ENCODE measurements around the gene PSMC4.

- TF ChIP-seq, protein P1, sequence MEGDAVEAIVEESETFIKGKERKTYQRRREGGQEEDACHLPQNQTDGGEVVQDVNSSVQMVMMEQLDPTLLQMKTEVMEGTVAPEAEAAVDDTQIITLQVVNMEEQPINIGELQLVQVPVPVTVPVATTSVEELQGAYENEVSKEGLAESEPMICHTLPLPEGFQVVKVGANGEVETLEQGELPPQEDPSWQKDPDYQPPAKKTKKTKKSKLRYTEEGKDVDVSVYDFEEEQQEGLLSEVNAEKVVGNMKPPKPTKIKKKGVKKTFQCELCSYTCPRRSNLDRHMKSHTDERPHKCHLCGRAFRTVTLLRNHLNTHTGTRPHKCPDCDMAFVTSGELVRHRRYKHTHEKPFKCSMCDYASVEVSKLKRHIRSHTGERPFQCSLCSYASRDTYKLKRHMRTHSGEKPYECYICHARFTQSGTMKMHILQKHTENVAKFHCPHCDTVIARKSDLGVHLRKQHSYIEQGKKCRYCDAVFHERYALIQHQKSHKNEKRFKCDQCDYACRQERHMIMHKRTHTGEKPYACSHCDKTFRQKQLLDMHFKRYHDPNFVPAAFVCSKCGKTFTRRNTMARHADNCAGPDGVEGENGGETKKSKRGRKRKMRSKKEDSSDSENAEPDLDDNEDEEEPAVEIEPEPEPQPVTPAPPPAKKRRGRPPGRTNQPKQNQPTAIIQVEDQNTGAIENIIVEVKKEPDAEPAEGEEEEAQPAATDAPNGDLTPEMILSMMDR (IDR thresholded peaks at IDR 0.05), result no peak
- TF ChIP-seq POLR2A (IDR thresholded peaks at IDR 0.05) (no peak), EP300 (IDR thresholded peaks at IDR 0.05) (no peak)
Measured at GRCh38 chr19:39993605-39994004, 22.6 kb downstream of the PSMC4 start.
